ENCODE results near the gene DRICH1. TPM values are rescaled to one million over a fixed set of nuclear protein-coding genes. Genes with fewer than 3 reads are reported as not detected.

The DRICH1 gene
- total RNA-seq, 6 experiments from 2014 or later: 0.27 to 0.47 TPM; not detected in 4

DNA sequence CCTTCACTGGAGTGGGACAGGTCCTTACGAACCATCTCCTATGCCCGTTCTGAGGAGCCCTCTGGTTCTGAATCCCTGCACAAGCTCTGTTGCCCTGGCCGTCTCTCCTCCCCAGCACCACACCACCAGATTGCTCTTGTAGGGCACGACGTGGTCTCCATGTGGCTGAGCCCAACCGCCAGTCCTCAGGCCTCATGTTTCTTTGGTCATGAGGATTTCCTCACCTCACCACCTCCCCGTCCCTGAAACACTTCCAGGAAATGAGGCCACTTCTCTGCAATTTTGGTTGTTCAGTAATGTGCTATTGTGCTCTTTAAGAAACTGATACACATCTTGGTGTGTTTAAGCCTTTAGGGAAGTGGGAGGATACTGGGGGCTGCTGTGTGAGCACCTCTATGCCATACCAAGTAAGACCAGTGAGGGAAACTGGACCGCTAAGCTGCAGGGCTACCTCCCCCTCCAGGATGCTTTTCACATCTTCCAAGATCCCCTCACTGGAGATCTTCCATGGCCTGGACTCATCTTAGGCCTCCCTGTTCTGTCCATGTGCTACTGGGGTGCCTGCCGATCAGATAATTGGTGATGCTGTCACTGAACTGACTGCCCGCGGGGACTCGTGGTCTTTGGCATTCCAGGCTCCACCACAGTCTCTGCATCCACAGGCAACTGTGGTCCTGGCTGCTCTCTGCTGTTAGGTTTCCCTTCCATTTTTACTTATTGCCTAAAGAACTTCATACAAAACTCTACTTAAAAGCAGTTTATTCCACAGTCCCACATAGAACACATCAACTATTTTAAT is 21.9 kb downstream of the DRICH1 start:
- TF ChIP-seq POLR2A (IDR thresholded peaks at IDR 0.05): no peak
- TF ChIP-seq, protein P1, sequence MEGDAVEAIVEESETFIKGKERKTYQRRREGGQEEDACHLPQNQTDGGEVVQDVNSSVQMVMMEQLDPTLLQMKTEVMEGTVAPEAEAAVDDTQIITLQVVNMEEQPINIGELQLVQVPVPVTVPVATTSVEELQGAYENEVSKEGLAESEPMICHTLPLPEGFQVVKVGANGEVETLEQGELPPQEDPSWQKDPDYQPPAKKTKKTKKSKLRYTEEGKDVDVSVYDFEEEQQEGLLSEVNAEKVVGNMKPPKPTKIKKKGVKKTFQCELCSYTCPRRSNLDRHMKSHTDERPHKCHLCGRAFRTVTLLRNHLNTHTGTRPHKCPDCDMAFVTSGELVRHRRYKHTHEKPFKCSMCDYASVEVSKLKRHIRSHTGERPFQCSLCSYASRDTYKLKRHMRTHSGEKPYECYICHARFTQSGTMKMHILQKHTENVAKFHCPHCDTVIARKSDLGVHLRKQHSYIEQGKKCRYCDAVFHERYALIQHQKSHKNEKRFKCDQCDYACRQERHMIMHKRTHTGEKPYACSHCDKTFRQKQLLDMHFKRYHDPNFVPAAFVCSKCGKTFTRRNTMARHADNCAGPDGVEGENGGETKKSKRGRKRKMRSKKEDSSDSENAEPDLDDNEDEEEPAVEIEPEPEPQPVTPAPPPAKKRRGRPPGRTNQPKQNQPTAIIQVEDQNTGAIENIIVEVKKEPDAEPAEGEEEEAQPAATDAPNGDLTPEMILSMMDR (IDR thresholded peaks at IDR 0.05): no peak
- 73% methylated on average over 7 of the region's 12 CpGs for WGBS (ENCODE audit: insufficient coverage, low coverage, low lambda C conversion rate, missing lambda C conversion rate)
- H3K27ac ChIP-seq: no peak overlapping the region
- no peaks in the 10 kb centered on the region for H3K9me3 ChIP-seq
- no peaks in the 10 kb centered on the region for H3K4me1 ChIP-seq
- no peak overlapping the region for H3K4me3 ChIP-seq
- no peak for ATAC-seq
- no peak for DNase-seq
- no peaks in the 10 kb centered on the region for H3K36me3 ChIP-seq
- no peaks in the 10 kb centered on the region for H3K27me3 ChIP-seq
- intact Hi-C loops (cut with DNase I): no loop called here

DNA sequence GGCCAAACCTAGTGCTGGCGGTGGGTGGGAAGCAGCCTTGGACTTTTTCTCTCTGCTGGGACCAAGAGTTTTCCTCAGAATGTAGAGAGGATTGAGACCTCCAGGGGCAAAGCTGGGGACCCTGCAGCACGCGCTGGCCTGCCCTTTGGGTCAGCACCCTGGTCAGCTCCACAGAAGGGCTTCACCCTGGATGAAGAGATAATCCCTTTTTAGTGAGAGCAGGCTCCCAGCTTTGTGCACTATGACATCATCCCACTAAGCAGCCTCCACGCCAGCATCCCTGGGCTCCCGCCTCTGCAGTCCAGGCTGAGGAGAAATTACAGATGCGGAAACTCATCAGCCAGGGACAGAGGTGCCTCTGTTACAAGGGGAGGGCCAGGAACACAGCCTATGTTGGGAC is 23.5 kb downstream of the DRICH1 start:
- TF ChIP-seq, protein P1 (IDR thresholded peaks at IDR 0.05): no peak
- TF ChIP-seq POLR2A (IDR thresholded peaks at IDR 0.05): no peak
- H3K36me3 ChIP-seq: no peaks in the 10 kb centered on the region
- DNase-seq (no peak), ATAC-seq (no peak)
- no peak overlapping the region for H3K4me3 ChIP-seq
- no peaks in the 10 kb centered on the region for H3K9me3 ChIP-seq
- 70% methylated on average over 2 of the region's 6 CpGs for WGBS (ENCODE audit: insufficient coverage, low coverage, low lambda C conversion rate, missing lambda C conversion rate)
- no peak overlapping the region for H3K27ac ChIP-seq
- H3K27me3 ChIP-seq: no peaks in the 10 kb centered on the region
- intact Hi-C loops (cut with DNase I): no loop called here
- no peaks in the 10 kb centered on the region for H3K4me1 ChIP-seq

DNA sequence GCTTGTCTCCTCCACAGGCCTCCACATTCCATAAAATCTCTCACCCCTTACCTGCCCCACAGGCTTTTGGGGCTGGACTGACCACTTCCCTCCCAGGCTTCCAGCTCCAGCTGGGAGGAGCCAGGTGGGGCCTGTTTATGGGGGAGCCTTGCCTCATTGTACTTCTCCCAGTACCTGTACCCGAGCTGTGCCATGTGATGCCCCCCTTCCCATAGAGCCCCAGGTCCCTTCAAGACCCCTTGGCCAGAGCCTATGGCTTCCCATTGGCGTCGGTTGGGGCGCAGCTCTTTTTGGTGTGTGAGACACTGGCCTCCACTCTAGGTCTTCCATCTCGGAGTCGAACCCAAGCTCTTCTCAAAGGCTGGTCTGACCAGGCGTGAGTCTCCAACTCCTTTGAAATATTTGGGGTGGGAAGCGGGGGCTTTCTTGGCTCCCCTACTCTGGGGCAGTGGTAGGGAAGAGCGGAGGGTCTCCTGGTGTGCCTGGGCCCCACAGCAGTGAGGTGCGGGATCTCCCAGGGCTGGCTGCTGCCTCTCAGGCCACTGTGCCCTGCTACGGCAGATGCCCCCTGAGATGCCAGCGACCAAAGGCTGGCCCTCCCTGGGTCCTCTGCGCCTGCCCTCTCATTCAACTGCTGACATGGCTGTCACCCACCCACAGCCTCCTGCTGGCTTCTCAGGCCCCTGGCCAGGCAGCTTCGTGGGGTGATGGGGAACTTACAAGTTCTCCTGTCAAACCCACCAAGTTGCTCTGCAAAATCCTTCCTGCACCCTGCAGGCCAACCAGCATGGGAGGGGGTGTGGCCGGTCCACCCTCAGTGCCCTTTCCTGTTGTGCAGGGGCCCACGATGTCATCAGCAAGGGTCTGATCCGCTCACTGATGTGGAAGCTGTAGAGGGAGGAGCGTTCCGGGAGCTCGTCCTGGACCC is 25.7 kb downstream of the DRICH1 start:
- H3K4me1 ChIP-seq: no peaks in the 10 kb centered on the region
- H3K9me3 ChIP-seq: no peaks in the 10 kb centered on the region
- intact Hi-C loops (cut with DNase I): no loop called here
- DNase-seq: no peak
- no peak for ATAC-seq
- H3K36me3 ChIP-seq: no peaks in the 10 kb centered on the region
- no peak for TF ChIP-seq POLR2A (IDR thresholded peaks at IDR 0.05)
- TF ChIP-seq, protein P1 (IDR thresholded peaks at IDR 0.05): no peak
- WGBS (ENCODE audit: insufficient coverage, low coverage, low lambda C conversion rate, missing lambda C conversion rate): 100% methylated on average over 3 of the region's 20 CpGs
- H3K27ac ChIP-seq: no peak overlapping the region
- H3K27me3 ChIP-seq: no peaks in the 10 kb centered on the region
- no peak overlapping the region for H3K4me3 ChIP-seq

DNA sequence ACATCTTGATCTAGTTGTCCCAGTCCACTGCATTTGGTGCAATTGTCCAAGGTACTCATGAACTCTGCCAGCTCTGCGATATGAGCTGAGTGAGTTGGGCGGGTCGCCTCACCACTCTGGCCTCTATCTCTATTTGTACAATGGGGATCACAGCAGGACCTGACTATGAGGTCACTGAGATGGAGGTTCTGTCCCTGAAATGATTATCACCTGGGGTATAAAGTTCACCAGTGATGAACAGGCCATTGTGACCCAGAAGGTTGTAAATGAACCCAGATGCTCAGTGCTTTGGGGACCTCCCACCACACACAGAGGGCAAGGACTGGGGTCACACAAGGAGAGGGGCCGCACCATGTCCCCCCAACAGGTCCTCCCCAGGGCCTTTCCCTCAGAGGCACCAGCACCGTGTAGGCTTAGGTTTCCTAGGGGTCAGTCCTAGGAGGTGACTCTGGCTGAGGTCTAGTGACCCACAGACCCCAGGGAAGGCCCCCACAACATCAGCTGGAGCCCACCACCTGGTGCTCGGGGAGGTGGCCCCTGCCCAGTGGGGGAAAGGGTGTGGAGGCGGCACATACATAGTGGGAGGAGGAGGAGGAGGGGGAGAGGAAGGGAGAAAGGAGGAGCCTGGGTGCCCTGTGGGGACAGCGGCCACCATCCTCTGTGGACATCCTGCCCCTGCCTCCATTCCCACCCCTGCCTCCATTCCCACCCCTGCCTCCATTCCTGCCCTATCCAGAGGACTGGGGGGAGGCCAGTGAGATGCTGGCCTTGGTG is 27.0 kb downstream of the DRICH1 start:
- no peak for DNase-seq
- peak in 2 of 4 donors; percentile 45 to 89 for ATAC-seq

More for the DNA sequence above, 27.0 kb downstream of the DRICH1 start:
- H3K4me1 ChIP-seq: no peaks in the 10 kb centered on the region
- no peak overlapping the region for H3K27ac ChIP-seq
- intact Hi-C loops (cut with DNase I): no loop called here
- no peaks in the 10 kb centered on the region for H3K9me3 ChIP-seq
- H3K27me3 ChIP-seq: no peaks in the 10 kb centered on the region
- no peak overlapping the region for H3K4me3 ChIP-seq
- 26% methylated on average over 2 of the region's 8 CpGs for WGBS (ENCODE audit: insufficient coverage, low coverage, low lambda C conversion rate, missing lambda C conversion rate)
- no peak for TF ChIP-seq POLR2A (IDR thresholded peaks at IDR 0.05)
- H3K36me3 ChIP-seq: no peaks in the 10 kb centered on the region

Data from right lobe of liver (tissue), 6 donors.